ENCODE results near the gene CDX1. TPM values are rescaled to one million over a fixed set of nuclear protein-coding genes. Genes with fewer than 3 reads are reported as not detected.

CDX1 gene
- total RNA-seq, 1 donor from 2014 or later: not detected

DNA sequence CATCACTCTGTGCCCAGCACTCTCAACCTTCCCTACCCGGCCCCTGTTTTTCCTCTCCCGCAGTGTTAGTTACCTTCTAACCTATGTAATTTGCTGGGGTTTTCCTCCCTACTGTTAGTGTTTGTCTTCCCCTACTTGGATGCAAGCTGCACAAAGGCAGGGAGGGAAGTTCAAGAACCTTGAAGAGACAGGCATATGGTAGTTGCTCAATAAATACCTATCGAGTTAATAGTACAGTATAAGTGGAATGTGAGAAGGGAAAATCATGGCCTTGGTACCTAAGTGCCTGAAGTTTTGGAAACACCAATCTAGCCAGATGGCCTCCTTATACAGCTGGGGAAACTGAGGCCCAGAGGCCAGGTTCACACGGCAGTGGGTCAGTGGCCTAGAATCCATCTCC, 35.1 kb upstream of the CDX1 start:
- DNase-seq (ENCODE audit: low read depth): no peak

DNA sequence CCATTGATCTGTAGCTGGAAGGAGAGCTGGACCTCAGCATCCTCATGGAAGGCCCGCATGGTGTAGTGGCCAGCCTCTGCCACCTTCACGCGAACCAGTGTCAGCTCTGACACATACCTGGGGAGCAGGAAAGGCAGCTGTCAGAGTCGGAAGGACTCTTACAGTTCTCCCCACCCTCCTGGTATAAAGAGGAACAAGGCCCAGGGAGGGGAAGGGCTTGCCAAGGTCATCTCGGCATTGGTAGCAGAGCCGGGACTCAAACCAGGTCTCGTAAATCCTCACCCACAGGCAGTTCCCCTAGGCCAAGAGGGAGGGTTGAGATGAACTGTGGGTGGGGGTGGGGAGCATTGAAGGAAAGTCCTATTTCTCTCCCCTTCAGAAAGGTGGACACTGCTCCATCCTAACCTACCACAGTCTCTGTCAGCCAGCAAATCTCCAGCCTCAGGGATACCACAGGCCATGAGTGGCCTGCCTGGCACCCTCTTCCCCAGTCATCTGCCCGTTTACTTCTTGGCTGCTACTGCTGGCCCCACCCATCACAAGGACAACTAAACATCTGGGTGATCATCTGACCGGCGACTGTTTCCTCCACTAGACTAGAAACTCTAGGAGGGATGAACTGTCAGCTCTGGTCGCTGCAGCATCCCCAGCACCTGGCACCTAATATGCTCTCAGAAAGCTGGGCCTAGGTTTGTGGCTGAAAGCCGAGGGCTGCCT, 34.4 kb upstream of the CDX1 start:
- no peak for DNase-seq (ENCODE audit: low read depth)

DNA sequence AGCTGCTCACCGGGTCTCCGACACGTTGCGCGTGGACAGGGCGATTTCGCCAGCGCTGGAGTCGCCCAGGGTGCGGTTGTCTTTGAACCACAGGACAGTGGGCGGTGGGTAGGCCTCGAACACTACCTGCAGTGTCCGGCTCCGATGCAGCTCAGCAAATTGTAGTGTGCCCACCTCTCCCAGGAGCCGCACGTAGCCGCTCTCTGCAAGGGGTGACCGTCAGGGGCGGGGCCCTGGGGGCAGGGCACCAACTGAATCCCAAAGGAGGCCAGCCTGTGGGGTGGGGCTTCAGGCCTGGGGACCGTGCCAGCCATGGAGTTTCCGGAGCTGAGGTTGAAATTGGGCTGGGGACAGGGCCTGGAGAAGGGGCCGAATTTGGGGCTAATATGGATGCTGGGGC, 33.8 kb upstream of the CDX1 start:
- DNase-seq (ENCODE audit: low read depth): no peak

DNA sequence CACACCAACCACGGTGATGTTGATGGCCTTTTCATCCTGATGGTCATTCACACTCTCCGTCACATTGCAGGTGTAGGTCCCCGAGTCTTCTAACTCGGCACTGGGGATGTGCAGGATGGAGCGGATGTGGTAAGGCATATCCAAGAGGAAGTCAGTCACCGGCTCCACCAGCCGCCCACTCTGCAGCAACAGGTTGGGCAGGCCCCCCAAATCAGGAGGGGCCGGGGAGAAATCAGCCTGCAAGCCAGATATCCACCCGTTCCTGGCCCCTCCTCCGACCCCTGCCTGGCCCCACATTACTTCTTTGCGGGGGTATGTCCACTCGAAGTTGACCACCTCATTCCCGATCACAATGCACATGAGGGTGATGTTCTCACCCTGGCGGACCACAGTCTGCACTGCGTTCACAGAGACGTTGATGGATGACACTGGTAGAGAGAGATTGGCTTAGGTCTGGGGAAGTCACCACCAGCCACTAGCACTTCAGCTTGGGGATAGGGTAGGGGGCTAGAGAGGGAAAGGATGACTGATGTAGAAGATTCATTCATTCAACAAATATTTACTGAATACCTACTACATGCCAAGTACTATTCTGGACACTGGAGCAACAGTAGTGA, 32.9 kb upstream of the CDX1 start:
- DNase-seq (ENCODE audit: low read depth): no peak

DNA sequence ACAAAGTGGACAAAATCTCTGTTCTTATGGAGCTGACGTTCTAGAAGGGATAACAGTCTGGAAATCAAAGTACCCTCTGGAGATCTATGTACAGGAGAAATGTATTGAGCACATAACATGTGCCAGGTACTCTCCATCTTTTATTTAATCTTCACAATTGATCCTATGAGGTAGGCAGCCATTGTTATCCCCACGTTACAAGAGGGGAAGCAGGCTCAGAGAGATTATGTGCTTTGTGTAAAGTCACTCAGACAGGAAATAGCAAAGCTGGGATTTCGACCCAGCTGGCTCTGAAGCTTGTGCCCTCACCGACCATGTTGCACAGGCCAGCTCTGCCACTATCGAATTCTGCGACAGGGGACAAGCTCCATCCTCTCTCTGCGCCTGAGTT, 32.4 kb upstream of the CDX1 start:
- no peak for DNase-seq (ENCODE audit: low read depth)

DNA sequence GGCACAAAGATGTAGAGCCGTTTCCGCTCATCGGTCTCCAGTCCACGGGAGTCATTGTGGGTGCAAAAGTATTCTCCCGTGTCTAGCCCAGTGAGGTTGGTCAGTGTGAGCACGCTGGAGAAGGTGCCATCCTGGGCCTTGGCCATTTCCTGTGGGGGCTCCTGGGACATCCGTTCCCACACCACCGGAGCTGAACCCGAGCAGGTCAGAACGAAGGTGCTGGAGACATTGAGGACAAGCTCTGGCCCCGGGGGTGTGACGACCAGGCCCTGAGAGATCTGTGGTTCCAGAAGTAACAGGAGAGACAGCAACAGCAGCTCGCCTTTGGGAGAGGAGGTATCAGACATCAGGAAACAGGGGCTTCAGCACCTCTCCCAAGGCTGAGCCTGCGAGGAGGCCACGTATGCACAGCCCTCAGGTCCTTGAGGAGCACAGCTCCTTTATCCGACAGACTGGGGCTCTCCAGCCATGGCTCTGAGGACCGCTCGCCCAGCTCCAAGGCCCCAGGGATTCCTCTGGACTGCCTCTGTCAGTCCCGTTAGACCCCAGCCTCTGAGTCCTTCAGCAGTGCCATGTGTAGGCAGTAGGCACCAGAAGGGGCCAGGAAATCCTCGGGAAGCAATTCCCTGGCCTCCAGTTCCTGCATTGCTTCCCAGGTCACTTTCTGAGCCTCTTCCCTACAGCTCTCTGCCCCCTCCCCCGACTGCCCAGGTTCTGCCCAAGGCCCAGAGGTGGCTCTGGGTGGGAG, 30.8 kb upstream of the CDX1 start:
- DNase-seq (ENCODE audit: low read depth): no peak

DNA sequence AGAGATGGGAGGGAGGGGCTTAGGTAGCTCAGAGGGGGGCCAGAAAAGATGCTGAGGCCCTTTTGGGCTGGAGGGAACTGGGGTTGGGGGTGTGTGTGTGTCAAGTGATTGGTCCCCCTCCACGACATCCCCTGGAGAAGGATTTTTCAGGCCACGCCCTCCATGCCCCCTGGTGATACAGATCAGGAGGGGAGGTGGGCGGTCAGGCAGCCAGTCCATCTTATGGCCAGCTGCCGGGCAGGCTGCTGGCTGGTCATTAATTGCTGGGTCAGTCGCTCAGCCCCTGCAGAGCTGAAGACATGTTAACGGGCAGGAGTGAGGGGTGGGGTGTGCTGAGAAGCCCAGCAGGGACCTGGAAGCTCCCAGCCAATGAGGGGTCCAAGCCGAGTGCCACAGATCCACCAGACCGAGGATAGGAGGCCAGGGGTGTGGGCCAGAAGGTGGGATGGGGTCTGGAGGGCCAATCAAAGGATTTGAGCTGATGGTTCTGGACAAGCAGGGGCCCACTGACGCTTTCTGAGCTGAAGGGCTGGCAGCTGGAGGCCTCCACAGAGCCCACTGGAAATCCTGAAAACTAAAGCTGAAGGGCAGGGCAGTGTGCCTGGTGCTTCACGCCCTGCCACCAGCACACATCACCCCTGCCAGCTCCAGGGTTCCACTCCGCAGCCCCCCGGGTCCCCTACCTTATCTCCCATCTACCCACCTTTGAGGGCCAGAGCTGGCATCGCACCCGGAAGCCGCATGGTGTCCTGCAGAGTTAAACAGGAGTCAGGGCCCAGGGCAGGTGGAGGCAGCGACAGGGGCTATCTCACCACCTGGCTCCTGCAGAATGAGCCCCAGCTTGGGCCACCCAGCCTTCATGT, 30.0 kb upstream of the CDX1 start:
- no peak for DNase-seq (ENCODE audit: low read depth)

DNA sequence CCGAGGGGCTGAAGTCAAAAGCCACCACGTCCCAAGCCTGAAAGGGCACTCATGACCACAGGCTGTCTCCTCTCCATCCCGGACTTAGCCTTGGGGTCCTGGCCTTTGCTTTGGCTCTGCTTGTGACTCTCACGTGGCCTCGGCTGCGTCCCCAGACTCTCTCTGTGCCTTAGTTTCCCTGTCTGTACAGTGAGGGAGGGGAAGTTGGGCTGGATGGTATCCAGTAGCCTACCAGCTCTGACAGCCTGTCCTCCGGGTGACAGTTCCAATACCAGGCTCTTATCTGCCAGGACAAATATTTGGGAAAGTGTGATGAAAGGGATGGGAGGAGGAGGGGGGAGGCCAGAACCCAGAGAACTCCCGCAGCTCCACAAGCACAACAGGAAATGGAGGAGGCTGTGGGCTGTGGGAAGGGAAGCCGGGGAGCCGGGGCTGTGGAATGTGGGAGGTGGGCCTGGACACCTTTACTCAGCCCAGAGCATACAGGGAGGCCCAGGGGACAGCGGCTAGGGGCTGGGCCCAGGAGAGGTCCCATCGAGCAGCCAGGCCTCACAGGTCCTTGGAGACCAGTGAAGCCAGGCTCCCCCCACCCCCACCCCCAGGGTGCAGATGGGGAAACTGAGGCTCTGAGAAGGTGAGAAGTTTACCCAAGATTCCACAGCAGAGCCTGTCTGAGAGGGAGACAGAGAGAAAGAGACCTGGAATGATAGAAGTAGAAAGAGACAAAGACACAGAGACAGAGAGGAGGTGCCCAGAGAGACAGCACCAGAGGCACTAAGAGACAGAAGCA, 29.2 kb upstream of the CDX1 start:
- DNase-seq (ENCODE audit: low read depth): no peak

DNA sequence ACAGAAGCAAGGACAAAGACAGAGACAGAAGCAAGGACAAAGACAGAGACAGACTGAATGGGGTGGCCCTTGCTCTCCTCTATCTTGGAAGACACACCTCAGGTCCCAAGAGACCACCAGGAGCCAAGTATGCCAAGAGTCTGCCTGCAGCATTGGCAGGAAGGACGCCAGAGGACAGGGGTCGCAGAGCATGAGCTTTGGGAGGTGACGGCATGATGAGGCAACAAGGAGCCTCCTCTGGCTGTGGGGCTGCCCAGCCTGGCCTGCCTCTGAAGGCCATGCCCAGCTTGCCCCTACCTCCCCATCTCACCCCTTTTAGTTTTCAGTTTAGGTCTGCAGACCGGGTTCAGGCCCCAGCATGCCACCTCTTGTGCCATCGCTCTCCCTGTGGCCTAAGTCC, 28.6 kb upstream of the CDX1 start:
- DNase-seq (ENCODE audit: low read depth): no peak

DNA sequence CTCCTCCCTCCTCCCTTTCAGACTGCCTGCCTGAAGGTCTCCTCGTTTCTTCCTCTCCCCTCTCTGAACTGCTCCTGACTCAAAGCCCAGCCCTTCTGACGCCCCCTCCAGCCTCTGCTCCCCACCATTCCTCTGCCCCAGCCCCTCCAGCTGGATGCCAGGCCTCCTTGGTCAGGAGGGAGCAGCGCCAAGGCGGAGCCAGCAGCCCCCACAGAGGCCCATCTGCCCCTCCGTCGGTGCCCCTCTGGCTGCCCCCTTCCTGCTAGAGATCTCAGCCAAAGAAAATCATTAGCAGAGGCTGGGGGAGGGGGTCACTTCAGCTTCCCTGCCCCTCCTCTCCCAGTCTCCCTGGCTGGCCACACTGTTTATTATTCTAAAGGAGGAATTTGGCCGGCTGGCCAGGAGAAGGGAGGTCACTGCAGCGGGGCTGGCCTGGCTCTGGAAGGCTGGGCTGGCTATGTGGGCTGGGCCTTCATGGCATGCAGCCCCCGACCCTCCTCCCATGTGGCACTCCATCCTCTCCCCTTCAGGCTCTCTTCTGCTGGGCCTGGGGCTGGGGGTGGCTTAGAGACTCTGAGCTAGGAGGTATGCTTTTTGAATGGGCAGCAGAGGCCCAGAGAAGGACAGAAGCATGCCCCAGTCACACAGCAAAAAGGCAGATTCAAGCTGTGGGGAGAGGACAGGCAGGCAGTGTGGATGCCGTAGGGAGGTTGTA, 27.9 kb upstream of the CDX1 start:
- peak; percentile 83 for DNase-seq (ENCODE audit: low read depth)

DNA sequence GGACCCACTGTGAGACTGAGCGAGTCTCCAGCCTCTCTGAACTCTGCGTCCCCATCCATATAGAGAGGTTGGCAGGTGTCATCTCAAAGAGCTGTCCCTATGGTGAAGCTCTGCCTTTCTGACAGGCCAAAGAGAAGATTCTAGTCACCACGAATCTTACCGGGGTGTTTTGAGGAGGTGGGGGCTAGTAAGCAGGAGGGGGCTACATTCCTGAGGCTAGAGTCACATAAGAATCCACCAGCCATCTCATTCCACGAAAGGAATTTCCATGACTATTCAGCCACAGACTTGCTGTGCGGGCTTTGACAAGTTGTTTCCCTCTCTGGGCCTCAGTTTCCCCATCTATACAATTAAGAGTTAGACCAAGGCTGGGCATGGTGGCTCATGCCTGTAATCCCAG, 27.2 kb upstream of the CDX1 start:
- DNase-seq (ENCODE audit: low read depth): peak; percentile 57

DNA sequence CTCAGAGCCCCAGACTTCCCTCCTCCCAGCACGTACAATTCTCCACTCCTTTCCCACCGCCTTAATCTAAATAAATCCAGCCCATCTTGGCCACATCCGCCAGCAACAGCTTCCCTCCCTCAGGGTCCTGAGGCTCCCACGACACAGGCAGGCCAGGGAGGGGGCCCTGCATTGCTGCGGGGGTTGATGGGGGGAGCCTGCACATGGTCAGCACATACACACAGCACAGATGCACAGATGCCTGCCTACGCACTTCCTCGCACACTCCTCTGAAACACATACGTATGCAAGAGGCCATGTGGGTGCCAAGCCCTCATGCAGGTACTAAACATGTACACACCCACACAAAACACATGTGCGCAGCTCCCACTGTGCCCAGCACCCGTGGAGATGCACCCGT, 25.7 kb upstream of the CDX1 start:
- DNase-seq (ENCODE audit: low read depth): no peak

DNA sequence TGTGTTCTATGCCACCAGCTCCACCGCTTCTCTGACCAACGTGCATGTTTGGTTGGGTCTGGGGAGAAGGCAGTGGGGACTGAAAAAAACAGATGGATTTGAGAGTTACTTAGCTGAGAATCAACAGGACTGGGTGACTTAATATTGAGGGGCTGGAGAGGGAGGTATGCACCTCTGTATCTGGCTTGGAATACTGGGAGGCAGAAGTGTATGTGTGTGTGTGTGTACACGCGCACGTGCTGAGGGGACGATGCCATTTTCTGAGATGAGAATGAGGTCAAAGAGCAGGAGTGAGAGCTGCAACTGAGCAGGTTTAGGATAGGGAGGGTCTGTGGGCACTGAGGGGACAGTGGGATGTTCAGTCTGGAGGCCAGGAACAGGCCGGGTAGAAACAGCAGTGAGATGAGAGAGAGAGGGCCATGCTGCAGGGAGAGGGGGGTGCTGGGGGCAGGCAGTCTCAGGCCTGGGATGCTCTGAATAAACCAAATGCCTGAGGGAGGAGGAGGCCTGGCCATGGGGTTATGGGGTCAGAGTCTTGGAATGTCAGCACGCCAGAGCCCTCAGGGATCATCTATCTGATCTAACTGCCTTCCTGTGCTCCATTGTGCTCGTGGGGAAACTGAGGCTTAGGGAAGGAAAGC, 24.9 kb upstream of the CDX1 start:
- DNase-seq (ENCODE audit: low read depth): peak; percentile 85

DNA sequence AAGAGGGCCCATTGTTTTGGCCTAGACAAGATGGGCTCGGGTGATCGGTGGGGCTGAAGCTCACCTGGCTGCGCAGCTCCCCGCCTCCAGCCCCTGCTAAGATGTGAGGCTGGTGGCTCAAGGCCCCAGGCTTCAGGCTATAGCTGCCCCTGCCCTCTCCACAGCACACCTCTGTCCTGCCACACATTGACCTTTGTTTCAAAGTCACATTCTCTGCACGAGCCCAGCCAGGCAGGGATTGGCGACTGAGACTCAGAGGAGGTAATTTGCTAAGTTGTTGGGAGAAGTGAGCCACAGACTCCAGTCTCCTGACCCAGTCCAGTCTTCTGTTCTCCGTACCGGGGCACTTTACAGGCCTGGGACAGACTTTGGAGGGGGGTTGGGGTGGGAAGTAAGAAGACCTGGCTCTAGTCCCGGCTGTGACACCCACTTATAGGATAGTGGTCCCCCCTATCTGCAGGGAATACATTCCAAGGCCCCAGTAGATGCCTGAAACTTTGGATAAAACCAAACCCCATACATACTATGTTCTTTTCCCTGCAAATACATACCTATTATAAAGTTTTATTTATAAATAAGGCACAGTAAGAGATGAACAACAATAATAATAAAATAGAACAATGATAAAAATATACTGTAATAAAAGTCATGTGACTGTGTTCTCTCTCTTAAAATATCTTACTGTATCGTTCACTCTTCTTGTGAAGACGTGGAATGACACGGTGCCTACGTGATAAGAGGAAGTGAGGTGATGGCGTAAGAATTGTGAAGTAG, 24.2 kb upstream of the CDX1 start:
- no peak for DNase-seq (ENCODE audit: low read depth)

DNA sequence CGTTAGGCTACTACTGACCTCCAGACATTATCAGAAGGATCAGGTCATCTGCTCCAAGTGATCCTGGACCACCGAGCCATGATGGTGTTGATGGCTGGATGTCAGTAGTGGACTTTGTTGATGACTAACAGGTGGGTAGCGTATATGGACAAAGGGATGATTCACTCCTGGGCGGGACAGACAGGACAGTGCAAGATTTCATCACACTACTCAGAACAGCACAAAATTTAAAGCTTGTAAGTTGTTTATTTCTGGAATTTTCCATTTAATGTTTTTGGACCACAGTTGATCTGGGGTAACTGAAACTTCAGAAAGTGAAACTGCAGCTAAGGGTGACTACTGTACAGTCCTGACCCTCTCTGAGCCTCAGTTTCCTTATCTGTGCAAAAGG, 23.6 kb upstream of the CDX1 start:
- peak; percentile 90 for DNase-seq (ENCODE audit: low read depth)

DNA sequence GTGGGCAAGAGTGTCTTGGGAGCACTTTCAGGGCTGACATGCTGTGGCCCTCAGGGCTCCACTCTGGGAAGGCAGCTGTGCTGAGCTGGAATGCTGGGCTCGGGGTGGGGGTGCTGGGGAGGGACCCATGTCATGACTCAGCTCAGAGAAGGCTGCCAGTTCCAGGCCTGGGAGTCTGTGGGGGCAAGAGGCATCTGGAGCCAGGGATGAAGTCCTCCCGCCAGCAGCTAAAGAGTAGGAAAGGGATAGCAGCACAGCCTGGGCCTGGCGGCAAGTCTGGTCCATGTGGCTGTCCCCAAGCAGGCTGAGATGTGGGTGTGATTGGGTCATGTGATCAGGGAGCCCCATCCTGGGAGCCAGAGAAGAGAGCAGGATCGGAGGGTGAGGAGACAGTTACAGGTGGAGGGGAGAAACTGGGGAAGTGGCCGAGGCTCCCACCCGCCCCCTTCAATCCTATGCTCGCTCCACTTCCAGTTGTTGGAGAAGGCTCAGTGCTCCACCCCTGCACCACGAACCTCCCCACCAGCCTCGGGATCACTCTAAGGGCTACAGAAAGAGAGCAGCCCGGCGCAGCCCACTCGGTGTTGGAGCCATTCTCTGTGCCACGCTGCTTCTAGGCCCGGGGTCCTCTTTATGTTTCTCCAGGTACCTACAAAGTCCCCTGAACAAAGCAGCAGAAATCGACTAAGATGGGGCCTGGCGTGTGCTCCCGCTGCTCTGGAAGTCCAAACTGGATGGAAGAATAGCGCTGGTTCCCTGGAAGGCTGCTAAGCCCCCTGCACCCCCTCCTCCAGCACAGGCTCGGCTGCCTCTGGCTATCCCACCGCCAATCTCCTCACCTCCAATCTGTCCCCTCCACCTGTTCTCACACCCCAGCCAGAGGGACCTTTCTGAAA, 23.0 kb upstream of the CDX1 start:
- peak; percentile 95 for DNase-seq (ENCODE audit: low read depth)

DNA sequence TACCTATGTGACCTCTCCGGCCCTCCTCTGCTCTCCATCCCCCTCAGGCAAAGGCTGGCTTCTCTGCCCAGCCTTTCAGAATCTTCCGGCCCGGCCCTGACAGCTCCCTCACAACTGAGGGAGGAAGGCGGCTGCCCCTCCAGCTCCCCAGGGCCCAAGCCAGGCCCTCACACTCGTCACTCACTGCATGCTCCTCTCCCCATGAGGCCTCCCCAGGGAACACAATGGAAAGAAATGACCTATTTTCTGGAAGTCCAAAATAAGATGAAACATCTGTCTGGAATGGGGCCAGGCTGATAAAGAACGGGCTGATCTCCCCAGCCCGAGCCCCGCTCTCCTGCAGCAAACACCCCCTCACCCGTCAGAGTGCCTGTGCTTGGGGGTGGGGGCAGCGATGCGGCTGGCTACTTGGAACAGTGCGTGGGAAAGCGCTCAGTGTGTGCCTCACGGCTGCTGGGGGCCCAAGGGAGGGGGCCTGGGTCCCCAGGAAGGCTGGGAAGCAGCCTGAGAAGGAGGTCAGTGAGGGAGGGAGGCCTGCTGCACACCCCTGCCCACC, 22.3 kb upstream of the CDX1 start:
- DNase-seq (ENCODE audit: low read depth): peak; percentile 33

DNA sequence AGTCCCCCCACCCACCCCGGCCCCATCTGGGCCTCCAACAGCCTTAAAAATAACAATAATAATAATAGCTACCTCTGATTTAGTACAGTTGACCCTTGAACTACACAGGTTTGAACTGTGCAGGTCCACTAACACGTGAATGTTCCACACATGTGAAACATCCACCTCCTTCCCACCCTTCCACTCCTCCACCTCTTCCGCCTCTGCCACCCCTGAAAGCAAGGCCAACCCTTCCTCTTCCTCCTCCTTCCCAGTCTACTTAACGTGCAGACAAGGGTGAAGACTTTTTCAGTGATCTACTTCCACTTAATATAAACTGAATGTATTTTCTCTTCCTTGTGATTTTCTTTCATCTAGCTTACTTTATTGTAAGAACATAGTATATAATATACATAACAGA, 21.7 kb upstream of the CDX1 start:
- DNase-seq (ENCODE audit: low read depth): no peak
